PFSK-1 (cell line): ENCODE results near the gene SFI1.

Source experiments
- FOXP2 ChIP-seq: optimal IDR thresholded peaks from 2 replicates; pipeline ENCODE3; 2011; ENCODE audit warnings: borderline replicate concordance, control low read depth, inconsistent platforms; ENCODE audit not compliant: insufficient read depth; ENCODE audit errors: extremely low read length, extremely low read depth
- POLR2AphosphoS5 ChIP-seq: IDR thresholded peaks from 2 replicates; pipeline ENCODE4 v1.6.1; 2012; ENCODE audit warnings: low read depth, mild to moderate bottlenecking, control low read depth, low read length, moderate library complexity
- REST ChIP-seq, 2 experiments: IDR thresholded peaks; 2 replicates each; pipeline versions ENCODE4 v1.6.1 to v1.8.0; 2011 to 2012; ENCODE audit warnings: low read depth in 2 of 2, low read length in 2 of 2, control low read depth in 1 of 2, inconsistent platforms in 1 of 2, mild to moderate bottlenecking in 1 of 2, moderate library complexity in 1 of 2; ENCODE audit not compliant: insufficient read depth in 1 of 2
- SIN3A ChIP-seq: IDR thresholded peaks from 2 replicates; pipeline ENCODE4 v1.6.1; 2012; ENCODE audit warnings: mild to moderate bottlenecking, low read length, moderate library complexity, borderline replicate concordance; ENCODE audit not compliant: insufficient read depth
- TAF1 ChIP-seq: IDR thresholded peaks from 2 replicates; pipeline ENCODE4 v1.6.1; 2012; ENCODE audit warnings: low read length, control low read depth, borderline replicate concordance; ENCODE audit not compliant: insufficient read depth

SFI1 gene

GRCh38 chr22:31578171-31578570, 81.8 kb downstream of the SFI1 start:
- TF ChIP-seq FOXP2 (no peak), TAF1 (no peak), SIN3A (no peak), POLR2AphosphoS5 (no peak), REST (IDR thresholded peaks at IDR 0.05; ENCODE audit: insufficient read depth in 1 of 2, low read depth in 2 of 2, low read length in 2 of 2) (no peak)

DNA sequence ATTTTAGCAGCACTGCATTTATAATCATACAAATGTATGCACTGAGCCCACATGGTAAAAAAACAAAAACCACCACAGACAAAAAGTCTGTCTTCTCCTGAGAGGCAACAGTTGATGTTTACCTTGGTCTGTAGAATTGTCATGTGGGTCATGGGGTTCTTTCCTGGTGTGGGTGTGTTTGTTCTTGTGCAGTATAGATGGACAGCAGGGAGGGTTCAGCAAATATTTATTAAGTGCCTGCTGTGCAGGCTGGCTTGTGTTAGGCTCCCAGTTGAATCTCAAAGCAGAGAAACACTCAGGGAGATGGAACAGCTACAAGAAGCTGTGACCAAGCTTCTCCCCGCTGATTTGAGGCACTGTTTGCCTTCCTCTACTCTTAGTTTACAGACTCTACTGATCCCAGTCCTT, 83.5 kb downstream of the SFI1 start:
- no peak for TF ChIP-seq REST (IDR thresholded peaks at IDR 0.05; ENCODE audit: insufficient read depth in 1 of 2, low read depth in 2 of 2, low read length in 2 of 2)
- no peak for TF ChIP-seq FOXP2

- TF ChIP-seq SIN3A: no peak
Measured at GRCh38 chr22:31583861-31584485, 87.6 kb downstream of the SFI1 start.

DNA sequence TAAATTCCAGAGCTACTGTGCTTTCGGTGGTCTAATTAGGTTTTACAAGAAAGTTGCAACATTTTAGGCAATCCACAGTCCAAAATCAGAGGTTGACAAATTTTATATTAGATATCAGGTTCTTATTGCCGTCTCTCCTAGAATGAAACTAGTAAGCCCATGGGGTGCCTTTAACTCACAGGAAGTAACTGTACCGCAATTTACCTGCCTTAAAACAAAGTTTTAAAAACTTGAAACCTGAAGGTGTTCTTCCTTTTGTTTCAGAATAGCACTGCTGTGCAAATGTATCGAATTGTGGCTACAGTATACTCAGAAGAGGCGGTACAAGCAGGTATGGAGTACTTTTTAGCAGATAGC, 88.4 kb downstream of the SFI1 start:
- TF ChIP-seq SIN3A: no peak
- TF ChIP-seq FOXP2: no peak
- TF ChIP-seq TAF1: no peak
- TF ChIP-seq POLR2AphosphoS5: no peak
- TF ChIP-seq REST (IDR thresholded peaks at IDR 0.05; ENCODE audit: insufficient read depth in 1 of 2, low read depth in 2 of 2, low read length in 2 of 2): no peak

DNA sequence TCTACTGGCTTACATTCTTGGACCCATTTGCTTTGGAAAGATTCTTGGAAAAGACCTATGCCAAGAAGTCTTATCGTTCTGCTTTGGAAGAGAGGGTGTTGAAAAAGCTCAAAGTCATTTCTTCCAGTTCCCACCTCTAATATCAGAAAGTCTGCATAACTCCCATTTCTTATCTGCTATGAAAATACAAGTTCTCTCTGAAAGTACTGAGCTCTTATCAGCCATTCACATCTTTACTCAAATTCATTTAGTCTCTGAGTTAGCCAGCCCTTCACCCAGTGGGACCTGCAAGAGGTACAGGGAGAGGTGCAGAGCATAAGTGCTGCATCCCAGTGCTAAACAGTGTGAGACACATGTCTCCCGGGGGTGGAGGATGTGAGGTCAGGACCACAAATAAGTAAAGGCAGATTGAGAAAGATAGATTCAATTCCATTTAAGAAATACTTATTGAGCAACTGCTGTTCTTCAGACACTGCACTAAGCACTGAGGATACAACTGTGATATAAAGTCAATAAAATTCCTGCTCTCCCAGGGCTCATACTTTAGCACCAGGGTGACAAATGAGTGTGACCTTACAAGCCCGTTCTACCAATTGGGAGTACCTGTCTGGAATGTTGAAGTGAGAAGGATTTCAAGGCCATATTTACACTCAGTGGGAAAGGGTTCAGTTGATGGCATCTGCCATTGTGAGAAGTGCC, 89.0 kb downstream of the SFI1 start:
- TF ChIP-seq TAF1 (no peak), REST (IDR thresholded peaks at IDR 0.05; ENCODE audit: insufficient read depth in 1 of 2, low read depth in 2 of 2, low read length in 2 of 2) (no peak), SIN3A (no peak), FOXP2 (no peak), POLR2AphosphoS5 (no peak)
